HCT116 (cell line): Measurements from ENCODE around the gene GJB1. TPM values are rescaled to one million over a fixed set of nuclear protein-coding genes. Genes with fewer than 3 reads are reported as not detected.

Source experiments
- ATAC-seq: fragments of 200-7000 bp; cut with Tn5 transposase; 2 replicates; pipeline ENCODE4 v1.9.1; 2020; ENCODE audit warnings: mild to moderate bottlenecking, moderate library complexity
- BruUV-seq: library from RNA; stranded (reverse); fragments of 400-500 nt; replicated peaks from 2 replicates; lab custom pipeline; 2021; lab: Mats Ljungman, UMichigan
- CTCF ChIA-PET: fragments of 300-600 bp; sonication (Branson Sonifier 250); formaldehyde crosslinking; loops from one replicate; lab custom pipeline; 2021; ENCODE audit warnings: antibody characterized with exemption; lab: Charles Lee
- POLR2A ChIA-PET: fragments of 300-600, 350-600 bp; sonication (Branson Sonifier 250); formaldehyde crosslinking; loops from one replicate; lab custom pipeline; 2021; ENCODE audit warnings: antibody characterized with exemption; lab: Charles Lee
- RAD21 ChIA-PET, 2 experiments: fragments of 300-600 bp; sonication (Branson Sonifier 250); formaldehyde crosslinking; loops; one replicate each; lab custom pipeline; 2023; ENCODE audit warnings: low total read pairs in 2 of 2; ENCODE audit not compliant: uncharacterized antibody in 2 of 2, unreplicated experiment in 2 of 2, low non-redundant PET in 1 of 2; lab: Charles Lee
- DNase-seq: peaks from one replicate; pipeline ENCODE4 v3.0.0-alpha.2; 2010; ENCODE audit warnings: low read depth, low spot score
- H2AFZ ChIP-seq: fragments of 200-600 bp; shearing (Covaris generic), sonication (generic); 2 replicates; pipeline ENCODE4 v1.6.1; 2017; ENCODE audit warnings: low read depth, mixed run types, mixed read lengths, antibody characterized with exemption, low read length; ENCODE audit not compliant: poor library complexity, severe bottlenecking
- H3K27ac ChIP-seq: 2 replicates; pipeline ENCODE4 v1.5.1; 2012; ENCODE audit warnings: low read depth, low read length
- H3K27me3 ChIP-seq: fragments of 200-600 bp; sonication (generic); 2 replicates; pipeline ENCODE4 v1.6.1; 2016; ENCODE audit warnings: mixed run types, low read length, mixed read lengths; ENCODE audit not compliant: insufficient read depth
- H3K36me3 ChIP-seq, 2 experiments: fragments of 200-500 bp in 1 of 2; fragments of 200-600 bp in 1 of 2; sonication (Bioruptor generic) in 1 of 2; sonication (generic) in 1 of 2; 2 replicates each; pipeline versions ENCODE4 v1.5.1 to v1.6.1; 2014 to 2016; ENCODE audit warnings: low read length in 2 of 2, inconsistent platforms in 1 of 2, mixed read lengths in 1 of 2, mixed run types in 1 of 2; ENCODE audit not compliant: insufficient read depth in 2 of 2, control insufficient read depth in 1 of 2
- H3K4me1 ChIP-seq, 2 experiments: fragments of 200-600 bp in 1 of 2; sonication (generic) in 1 of 2; 2 replicates each; pipeline versions ENCODE4 v1.5.1 to v1.6.1; 2012 to 2017; ENCODE audit warnings: low read length in 2 of 2, inconsistent platforms in 1 of 2, mild to moderate bottlenecking in 1 of 2, mixed read lengths in 1 of 2, mixed run types in 1 of 2, moderate library complexity in 1 of 2; ENCODE audit not compliant: insufficient read depth in 2 of 2, control insufficient read depth in 1 of 2
- H3K4me2 ChIP-seq: fragments of 200-600 bp; sonication (generic); 2 replicates; pipeline ENCODE4 v1.6.1; 2017; ENCODE audit warnings: mixed run types, low read length, mixed read lengths
- H3K4me3 ChIP-seq, 2 experiments: fragments of 200-600 bp in 1 of 2; sonication (generic) in 1 of 2; replicated peaks in 1 of 2; 2 replicates each; pipeline ENCODE4 v1.5.1; 2011 to 2016; ENCODE audit warnings: low read length in 2 of 2, control low read depth in 1 of 2, low read depth in 1 of 2, mild to moderate bottlenecking in 1 of 2, mixed read lengths in 1 of 2, mixed run types in 1 of 2
- H3K79me2 ChIP-seq: fragments of 200-600 bp; sonication (generic); 2 replicates; pipeline ENCODE4 v1.6.1; 2017; ENCODE audit warnings: mild to moderate bottlenecking, mixed run types, low read length, moderate library complexity, mixed read lengths; ENCODE audit not compliant: insufficient read depth
- H3K9ac ChIP-seq: fragments of 200-600 bp; sonication (generic); 2 replicates; pipeline ENCODE4 v1.6.1; 2016; ENCODE audit warnings: low read length, mixed read lengths
- H3K9me2 ChIP-seq: fragments of 200-600 bp; sonication (generic), shearing (Covaris generic); 2 replicates; pipeline ENCODE4 v1.6.1; 2017; ENCODE audit warnings: mixed run types, mild to moderate bottlenecking, moderate library complexity; ENCODE audit not compliant: insufficient read depth
- H3K9me3 ChIP-seq, 2 experiments: fragments of 200-500 bp in 1 of 2; fragments of 200-600 bp in 1 of 2; sonication (Bioruptor generic) in 1 of 2; sonication (generic) in 1 of 2; 2 replicates each; pipeline ENCODE4 v1.6.1; 2014 to 2017; ENCODE audit warnings: low read length in 2 of 2, mixed read lengths in 2 of 2, inconsistent platforms in 1 of 2, low read depth in 1 of 2, mild to moderate bottlenecking in 1 of 2, mixed run types in 1 of 2, moderate library complexity in 1 of 2; ENCODE audit not compliant: control insufficient read depth in 1 of 2, insufficient read depth in 1 of 2
- H4K20me1 ChIP-seq: fragments of 200-600 bp; sonication (generic), shearing (Covaris generic); 2 replicates; pipeline ENCODE4 v1.6.1; 2017; ENCODE audit warnings: mixed run types, mild to moderate bottlenecking, moderate library complexity; ENCODE audit not compliant: insufficient read depth
- EGR1 ChIP-seq: IDR thresholded peaks from 2 replicates; pipeline ENCODE4 v1.6.1; 2012; ENCODE audit warnings: low read depth
- EZH2phosphoT487 ChIP-seq: fragments of 200-600 bp; IDR thresholded peaks from 2 replicates; pipeline ENCODE4 v1.6.1; 2018; ENCODE audit warnings: antibody characterized with exemption, borderline replicate concordance
- FOSL1 ChIP-seq: IDR thresholded peaks from 2 replicates; pipeline ENCODE4 v1.6.1; 2012; ENCODE audit warnings: low read depth
- JUND ChIP-seq: IDR thresholded peaks from 2 replicates; pipeline ENCODE4 v1.6.1; 2012
- TCF7L2 ChIP-seq: IDR thresholded peaks from 2 replicates; pipeline ENCODE4 v1.7.0; 2011; ENCODE audit warnings: borderline replicate concordance, inconsistent platforms; ENCODE audit not compliant: insufficient read depth, insufficient read length; ENCODE audit errors: extremely low read depth
- YY1 ChIP-seq: IDR thresholded peaks from 2 replicates; pipeline ENCODE4 v1.6.1; 2011; ENCODE audit warnings: low read length, low read depth, moderate library complexity, mild to moderate bottlenecking; ENCODE audit not compliant: insufficient replicate concordance; ENCODE audit errors: extremely low read depth
- ZFX ChIP-seq: fragments of 450-650 bp; IDR thresholded peaks from 2 replicates; pipeline ENCODE4 v1.6.1; 2017
- intact Hi-C: fragments of 100-400 bp; cut with micrococcal nuclease; formaldehyde crosslinking; loops from 2 replicates; pipeline ENCODE4 v1.10.0; 2022
- total RNA-seq: library from RNA; stranded (reverse); gene quantifications from one replicate; pipeline ENCODE4 v1.2.1, GENCODE V29; 2021; ENCODE audit not compliant: unreplicated experiment
- TF ChIP-seq, protein P1 (sequence below): IDR thresholded peaks from 2 replicates; pipeline ENCODE4 v1.6.1; 2011; ENCODE audit warnings: mild to moderate bottlenecking, low read length, moderate library complexity; ENCODE audit not compliant: insufficient replicate concordance; ENCODE audit errors: extremely low read depth
- TF ChIP-seq, protein P2 (sequence below): IDR thresholded peaks from 2 replicates; pipeline ENCODE4 v1.6.1; 2012
- TF ChIP-seq, protein P3 (sequence below), 3 experiments: fragments of 200-600 bp in 1 of 3; sonication (generic) in 1 of 3; IDR thresholded peaks in 2 of 3; conservative IDR thresholded peaks in 1 of 3; 2 replicates each; pipeline ENCODE4 v1.5.1; 2012 to 2017; ENCODE audit warnings: low read depth in 2 of 3, low read length in 2 of 3, antibody characterized with exemption in 1 of 3, borderline replicate concordance in 1 of 3, control low read depth in 1 of 3, mild to moderate bottlenecking in 1 of 3, mixed read lengths in 1 of 3, mixed run types in 1 of 3, moderate library complexity in 1 of 3; ENCODE audit not compliant: insufficient read depth in 1 of 3

The GJB1 gene
- total RNA-seq, 1 experiment from 2014 or later = not detected

DNA sequence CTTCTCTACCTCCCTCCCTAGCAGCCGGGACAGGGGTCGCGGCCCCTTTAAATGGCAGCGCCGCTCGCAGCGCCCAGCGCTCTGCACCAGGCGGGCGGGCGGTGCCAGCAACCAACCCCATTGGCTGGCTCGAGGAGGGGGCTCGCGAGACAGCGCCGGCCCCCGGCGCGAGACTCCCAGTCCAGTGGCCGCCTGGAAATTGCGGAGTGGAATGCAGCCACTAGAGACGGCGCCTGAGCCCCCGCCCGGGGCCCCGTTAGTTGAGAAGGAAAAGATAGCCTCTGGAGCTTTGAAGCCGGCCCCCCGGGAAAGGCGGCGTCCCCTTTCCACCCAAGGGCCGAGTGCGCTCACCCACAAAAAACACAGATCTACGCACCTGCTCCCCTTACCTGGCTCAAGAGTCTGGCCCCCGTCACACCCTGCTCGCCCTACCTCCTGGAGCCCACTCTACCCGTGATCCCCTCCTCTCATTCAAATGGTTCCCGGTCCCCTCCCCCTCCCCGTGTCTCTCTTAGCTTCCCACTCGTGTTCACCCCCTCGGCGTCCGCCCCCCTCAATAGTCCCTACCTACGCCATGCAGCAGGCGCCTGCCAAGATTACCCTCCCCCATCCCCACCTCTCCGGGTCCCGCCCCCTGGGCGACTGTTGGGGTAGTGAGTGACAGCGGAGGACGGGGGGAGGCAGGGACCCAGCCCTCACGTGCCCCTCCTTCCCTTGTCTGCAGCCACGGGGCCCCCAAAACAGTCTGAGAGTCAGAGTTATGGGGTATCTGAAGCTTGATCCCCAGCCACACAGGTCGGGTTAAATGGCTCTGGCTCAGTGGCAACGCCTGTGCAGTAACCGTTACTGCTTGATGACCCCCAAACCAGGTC, 31.3 kb downstream of the GJB1 start, which contains the start of gene ZMYM3:
Gene ZMYM3 (minus strand): TSS at position 49 of the 872 bp plus-strand sequence. CDS start 885 bp downstream, outside the sequence.
- ChIA-PET RAD21 (no interaction called here), POLR2A (interaction anchor here (0.6 to 1.3 kb wide), 3 partner anchors 29 to 277 kb away, joined by 3 to 4 read pairs (median 4); partner anchors contain the start of gene NONO), CTCF (interaction anchor here (0.7 kb wide), 1 partner anchor 156 kb away, joined by 3 read pairs; no protein-coding TSS in a partner anchor)
- ATAC-seq (peak; percentile 88), DNase-seq (peak; percentile 50)
- TF ChIP-seq, protein P1, sequence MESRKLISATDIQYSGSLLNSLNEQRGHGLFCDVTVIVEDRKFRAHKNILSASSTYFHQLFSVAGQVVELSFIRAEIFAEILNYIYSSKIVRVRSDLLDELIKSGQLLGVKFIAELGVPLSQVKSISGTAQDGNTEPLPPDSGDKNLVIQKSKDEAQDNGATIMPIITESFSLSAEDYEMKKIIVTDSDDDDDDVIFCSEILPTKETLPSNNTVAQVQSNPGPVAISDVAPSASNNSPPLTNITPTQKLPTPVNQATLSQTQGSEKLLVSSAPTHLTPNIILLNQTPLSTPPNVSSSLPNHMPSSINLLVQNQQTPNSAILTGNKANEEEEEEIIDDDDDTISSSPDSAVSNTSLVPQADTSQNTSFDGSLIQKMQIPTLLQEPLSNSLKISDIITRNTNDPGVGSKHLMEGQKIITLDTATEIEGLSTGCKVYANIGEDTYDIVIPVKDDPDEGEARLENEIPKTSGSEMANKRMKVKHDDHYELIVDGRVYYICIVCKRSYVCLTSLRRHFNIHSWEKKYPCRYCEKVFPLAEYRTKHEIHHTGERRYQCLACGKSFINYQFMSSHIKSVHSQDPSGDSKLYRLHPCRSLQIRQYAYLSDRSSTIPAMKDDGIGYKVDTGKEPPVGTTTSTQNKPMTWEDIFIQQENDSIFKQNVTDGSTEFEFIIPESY = peak; percentile 92
- TF ChIP-seq, protein P2, sequence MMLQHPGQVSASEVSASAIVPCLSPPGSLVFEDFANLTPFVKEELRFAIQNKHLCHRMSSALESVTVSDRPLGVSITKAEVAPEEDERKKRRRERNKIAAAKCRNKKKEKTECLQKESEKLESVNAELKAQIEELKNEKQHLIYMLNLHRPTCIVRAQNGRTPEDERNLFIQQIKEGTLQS = no peak
- no peak for TF ChIP-seq JUND
- no peaks in the 10 kb centered on the region for H3K27me3 ChIP-seq
- no peaks in the 10 kb centered on the region for H3K9me3 ChIP-seq
- no TSS peak for BruUV-seq
- intact Hi-C loops = no loop called here
- H3K4me3 ChIP-seq = peak within 1 kb of the TSS; percentile 78
- H3K9ac ChIP-seq = peak within 1 kb of the TSS; percentile 76
- H2AFZ ChIP-seq = no peak within 1 kb of the TSS
- no peaks in the 10 kb centered on the region for H3K79me2 ChIP-seq
- no peaks in the 10 kb centered on the region for H3K9me2 ChIP-seq
- peak within 1 kb of the TSS; percentile 68 for H3K27ac ChIP-seq
- peaks cover 13 to 19% of the 10 kb centered on the region in 2 experiments for H3K4me1 ChIP-seq
- H4K20me1 ChIP-seq = no peaks in the 10 kb centered on the region
- H3K4me2 ChIP-seq = peak within 1 kb of the TSS; percentile 88
- H3K36me3 ChIP-seq = no peaks in the 10 kb centered on the region

DNA sequence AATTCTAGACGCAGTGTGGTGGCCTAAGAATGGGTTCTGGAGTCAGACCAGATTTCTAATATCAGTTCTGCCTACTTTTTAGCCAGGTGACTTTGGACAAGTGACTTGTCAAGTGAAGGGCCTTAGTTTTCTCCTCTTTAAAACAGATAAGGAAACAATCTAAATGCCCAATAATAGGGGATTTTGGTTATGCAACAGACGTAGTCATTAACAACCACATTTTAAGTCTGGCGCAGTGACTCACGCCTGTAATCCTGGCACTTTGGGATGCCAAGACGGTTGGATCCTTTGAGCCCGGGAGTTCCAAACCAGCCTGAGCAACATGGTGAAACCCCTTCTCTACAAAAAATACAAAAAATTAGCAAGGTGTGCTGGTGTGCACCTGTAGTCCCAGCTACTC, 33.0 kb downstream of the GJB1 start:
- Histone ChIP-seq H3K27me3 (no peaks in the 10 kb centered on the region), H3K4me2 (peak overlapping the region; percentile 88; the same call in 1 of the 2 replicates), H3K79me2 (no peaks in the 10 kb centered on the region), H2AFZ (no peak overlapping the region), H3K4me1 (peaks cover 13 to 19% of the 10 kb centered on the region in 2 experiments), H3K9ac (no peak overlapping the region), H3K36me3 (no peaks in the 10 kb centered on the region), H3K27ac (peak overlapping the region; percentile 68; the same call in 1 of the 2 replicates), H3K9me3 (no peaks in the 10 kb centered on the region), H3K4me3 (no peak overlapping the region; a peak in 1 of 4 replicates), H4K20me1 (no peaks in the 10 kb centered on the region), H3K9me2 (no peaks in the 10 kb centered on the region)
- no peak for ATAC-seq
- ChIA-PET CTCF (no interaction called here), RAD21 (no interaction called here), POLR2A (no interaction called here)
- BruUV-seq = no TSS peak
- intact Hi-C loops = no loop called here
- no peak for DNase-seq
- TF ChIP-seq FOSL1 = no peak
- no peak for TF ChIP-seq ZFX
- TF ChIP-seq, protein P3, sequence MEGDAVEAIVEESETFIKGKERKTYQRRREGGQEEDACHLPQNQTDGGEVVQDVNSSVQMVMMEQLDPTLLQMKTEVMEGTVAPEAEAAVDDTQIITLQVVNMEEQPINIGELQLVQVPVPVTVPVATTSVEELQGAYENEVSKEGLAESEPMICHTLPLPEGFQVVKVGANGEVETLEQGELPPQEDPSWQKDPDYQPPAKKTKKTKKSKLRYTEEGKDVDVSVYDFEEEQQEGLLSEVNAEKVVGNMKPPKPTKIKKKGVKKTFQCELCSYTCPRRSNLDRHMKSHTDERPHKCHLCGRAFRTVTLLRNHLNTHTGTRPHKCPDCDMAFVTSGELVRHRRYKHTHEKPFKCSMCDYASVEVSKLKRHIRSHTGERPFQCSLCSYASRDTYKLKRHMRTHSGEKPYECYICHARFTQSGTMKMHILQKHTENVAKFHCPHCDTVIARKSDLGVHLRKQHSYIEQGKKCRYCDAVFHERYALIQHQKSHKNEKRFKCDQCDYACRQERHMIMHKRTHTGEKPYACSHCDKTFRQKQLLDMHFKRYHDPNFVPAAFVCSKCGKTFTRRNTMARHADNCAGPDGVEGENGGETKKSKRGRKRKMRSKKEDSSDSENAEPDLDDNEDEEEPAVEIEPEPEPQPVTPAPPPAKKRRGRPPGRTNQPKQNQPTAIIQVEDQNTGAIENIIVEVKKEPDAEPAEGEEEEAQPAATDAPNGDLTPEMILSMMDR (IDR thresholded peaks at IDR 0.05 in 2 of 3, conservative IDR thresholded peaks at IDR 0.05 in 1 of 3; ENCODE audit: borderline replicate concordance in 1 of 3, insufficient read depth in 1 of 3, low read depth in 2 of 3, low read length in 2 of 3) = no peak
- TF ChIP-seq EZH2phosphoT487 = no peak
- no peak for TF ChIP-seq TCF7L2
- TF ChIP-seq JUND = no peak
- TF ChIP-seq YY1 = no peak
- no peak for TF ChIP-seq EGR1
- TF ChIP-seq, protein P1 = no peak
